HG03175 (cell line): Measurements from ENCODE around the gene SAMHD1.
A peak's percentile ranks its signal among the peaks of the same experiment; 100 is the strongest.
"Not testable (repeated sequence)": the region's sequence is repeated elsewhere in the genome, so short reads cannot be mapped to it uniquely, and the experiment has no call there.

Experiments
- ATAC-seq: cut with Tn5 transposase; IDR thresholded peaks from one replicate; pipeline ENCODE4 v1.9.1; 2021; ENCODE audit warnings: mild to moderate bottlenecking, moderate library complexity; ENCODE audit not compliant: unreplicated experiment

Gene SAMHD1

DNA sequence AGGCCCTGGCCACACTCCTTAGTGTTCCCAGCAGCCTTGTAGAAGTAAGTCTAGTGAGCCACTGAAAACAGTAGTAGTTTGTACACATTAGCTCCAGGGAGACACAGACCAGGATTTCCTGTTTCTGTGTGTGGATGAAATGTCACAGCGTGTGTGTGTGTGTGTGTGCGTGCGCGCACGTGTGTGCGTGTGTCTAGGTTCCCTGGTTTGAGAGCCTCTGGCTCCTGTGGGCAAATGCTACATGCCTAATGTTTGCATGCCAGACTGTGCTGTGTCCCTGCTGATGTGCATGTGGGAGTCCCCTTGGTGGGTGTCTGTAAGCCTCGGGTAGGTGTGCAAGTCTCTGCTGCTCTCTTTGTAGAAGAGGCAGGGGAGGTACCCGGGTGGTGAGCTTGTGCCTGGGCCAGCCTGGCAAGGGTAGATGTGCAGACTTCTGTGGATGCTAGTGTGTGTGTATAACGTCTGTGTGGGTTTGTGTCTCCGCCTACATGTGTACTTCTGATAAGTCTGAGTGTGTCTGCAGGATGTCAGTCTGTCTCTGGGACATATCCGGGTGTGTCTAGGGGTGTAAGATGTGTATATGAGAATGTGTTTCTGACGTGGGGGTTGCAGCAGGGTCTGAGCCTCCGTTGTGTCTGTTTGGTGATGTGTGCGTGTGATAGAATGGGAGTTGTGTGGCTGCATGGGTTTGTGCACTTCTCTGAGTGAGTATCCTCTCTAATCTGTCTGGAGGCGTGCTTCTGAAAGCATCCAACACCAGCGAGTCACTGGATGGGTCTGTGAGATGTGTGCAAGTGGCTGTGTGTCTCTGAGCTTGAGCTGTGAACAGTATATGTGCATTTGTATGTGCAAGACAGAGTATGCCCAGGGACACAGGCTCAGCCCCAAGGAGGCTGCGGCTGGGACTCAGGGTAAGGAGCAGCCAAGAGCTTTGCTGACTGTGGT lies 94.5 kb downstream of the SAMHD1 start:
- no peak for ATAC-seq

- ATAC-seq = no peak
These were observed 95.3 kb downstream of the SAMHD1 start for GRCh38 chr20:36856195-36856594.

DNA sequence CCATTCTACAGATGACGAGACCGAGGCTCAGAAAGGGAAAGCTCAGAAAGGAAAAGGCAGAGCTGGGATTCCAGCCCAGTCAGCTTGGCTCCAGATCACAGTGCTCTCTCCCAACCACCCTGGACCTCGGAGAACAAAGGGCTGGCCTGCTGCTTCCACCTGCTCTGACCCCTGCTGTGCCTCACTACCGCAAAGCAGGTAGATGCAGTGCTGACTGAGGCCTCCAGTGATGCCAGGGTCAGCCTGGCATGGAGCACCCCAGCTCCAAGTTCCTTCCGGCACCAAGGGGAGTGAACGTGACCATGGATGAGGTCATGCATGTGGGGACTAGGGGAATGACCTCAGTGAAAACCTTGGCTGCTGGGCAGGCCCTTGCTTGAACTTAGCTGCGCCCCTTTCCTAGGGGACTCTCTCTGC lies 96.3 kb downstream of the SAMHD1 start:
- ATAC-seq = no peak

DNA sequence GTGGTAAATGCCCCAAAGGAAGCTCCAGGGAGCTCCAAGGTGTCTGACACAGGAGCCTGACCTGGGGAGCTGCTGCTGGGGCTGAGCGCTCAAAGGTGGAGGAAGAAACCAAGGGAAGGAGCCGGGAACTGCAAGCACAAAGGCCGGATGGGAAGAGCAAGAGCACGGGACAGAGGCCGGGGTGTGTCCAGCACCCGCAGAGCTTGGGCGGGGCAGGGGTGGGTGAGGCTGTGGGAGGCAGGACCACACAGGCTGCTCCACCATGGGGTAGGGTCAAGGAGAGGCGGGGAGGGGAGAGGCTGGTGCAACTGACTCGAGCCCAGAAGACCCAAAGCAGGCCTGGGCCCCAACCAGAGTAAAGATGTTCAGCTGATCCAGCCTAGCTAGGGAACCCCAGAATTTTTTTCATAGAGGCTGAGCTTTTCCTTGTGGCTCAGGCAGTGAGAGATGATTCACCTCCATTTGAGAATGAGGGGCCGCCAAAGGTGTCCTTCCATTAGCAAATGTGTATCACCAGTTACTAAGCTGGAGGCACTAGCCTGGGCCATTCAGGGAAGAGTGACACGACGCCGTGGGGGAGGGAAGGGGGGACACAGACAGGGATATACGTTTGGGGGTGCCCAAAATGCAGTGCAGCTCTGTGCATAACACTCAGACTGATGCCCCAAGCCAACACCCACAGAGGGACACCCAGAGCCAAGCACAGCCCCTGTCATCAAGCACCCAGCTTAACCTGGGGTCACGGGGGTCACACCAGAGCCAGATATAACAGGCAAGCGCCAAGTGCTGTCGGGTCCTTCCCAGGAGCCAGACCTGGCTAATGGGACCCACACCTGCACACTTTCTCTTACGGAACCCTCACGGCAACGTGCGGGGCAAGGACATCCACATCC lies 96.9 kb downstream of the SAMHD1 start:
- ATAC-seq = no peak

DNA sequence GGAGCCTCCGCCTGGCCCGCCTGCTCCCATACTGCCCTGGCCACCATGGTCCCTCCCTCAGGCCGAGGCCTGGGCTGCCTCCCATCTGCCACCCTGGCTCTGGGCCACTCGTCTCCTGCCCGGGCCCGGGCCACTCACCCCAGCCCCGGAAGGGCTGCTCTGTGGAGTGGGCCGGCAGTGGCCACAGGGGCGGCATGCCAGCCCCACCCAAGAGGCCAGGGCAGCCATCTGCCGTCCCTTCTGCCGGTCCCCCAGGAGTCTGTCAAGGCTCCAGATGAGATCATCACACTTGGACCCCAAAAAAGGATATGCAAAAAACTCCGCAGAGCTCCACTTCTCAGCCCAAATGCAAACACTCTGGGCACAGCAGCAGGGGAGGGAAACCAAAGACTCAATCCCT lies 99.3 kb downstream of the SAMHD1 start:
- no peak for ATAC-seq

DNA sequence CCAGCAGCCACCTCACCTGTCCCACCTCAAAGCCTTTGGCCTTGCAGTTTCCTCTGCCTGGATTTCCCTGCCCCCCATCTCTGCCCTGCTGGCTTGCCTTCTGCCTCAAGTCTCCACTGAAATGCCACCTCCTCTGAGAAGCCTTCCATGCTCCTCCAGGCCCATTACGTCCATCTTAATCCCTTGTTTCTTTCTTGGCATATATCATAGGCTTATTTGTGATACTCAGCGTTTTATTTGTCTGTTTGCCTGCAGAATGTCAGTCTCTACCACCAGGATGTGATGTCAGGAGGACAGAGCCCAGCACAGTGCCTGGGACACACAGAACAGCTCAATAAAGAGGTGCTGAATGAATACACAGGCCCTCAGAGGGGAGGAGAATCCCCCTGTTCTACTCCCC lies 100.0 kb downstream of the SAMHD1 start:
- no peak for ATAC-seq

- peak; percentile 38 for ATAC-seq
These were observed 100.7 kb downstream of the SAMHD1 start for GRCh38 chr20:36850759-36851158.

- ATAC-seq = no peak
These were observed 102.0 kb downstream of the SAMHD1 start for GRCh38 chr20:36849333-36850065.

DNA sequence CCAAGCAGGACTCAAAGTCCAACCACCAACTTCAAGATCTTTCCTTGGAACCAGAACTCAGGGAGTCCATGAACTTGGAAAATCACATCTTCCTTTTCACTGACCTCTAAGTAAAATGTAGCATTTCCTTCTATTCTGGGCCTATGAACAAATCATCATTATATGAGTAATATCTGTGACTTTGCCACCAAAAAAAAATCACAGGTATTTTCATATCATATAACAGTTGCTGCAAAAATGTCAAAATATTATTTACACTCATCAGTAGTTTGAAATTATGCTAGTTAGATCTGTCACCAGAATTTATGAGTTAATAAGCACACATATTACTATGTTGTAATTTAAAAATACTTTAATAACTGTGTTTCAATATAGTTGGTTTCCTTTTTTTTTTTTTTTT lies 102.8 kb downstream of the SAMHD1 start:
- no peak for ATAC-seq

- no peak for ATAC-seq
These were observed 103.3 kb downstream of the SAMHD1 start for GRCh38 chr20:36848078-36848660.

DNA sequence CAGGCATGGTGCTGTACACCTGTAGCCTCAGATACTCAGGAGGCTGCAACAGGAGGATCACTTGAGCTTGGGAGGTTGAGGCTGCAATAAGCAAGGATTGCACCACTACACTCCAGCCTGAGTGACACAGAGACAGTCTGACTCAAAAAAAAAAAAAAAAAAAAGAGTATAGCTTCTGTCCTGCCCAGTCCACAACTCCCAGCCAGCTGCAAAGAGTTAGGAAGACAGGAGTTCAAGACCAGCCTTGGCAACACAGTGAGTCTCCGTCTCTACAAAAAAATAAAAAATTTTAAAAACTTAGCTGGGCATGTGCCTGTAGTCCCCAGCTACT lies 103.8 kb downstream of the SAMHD1 start:
- ATAC-seq = no peak

DNA sequence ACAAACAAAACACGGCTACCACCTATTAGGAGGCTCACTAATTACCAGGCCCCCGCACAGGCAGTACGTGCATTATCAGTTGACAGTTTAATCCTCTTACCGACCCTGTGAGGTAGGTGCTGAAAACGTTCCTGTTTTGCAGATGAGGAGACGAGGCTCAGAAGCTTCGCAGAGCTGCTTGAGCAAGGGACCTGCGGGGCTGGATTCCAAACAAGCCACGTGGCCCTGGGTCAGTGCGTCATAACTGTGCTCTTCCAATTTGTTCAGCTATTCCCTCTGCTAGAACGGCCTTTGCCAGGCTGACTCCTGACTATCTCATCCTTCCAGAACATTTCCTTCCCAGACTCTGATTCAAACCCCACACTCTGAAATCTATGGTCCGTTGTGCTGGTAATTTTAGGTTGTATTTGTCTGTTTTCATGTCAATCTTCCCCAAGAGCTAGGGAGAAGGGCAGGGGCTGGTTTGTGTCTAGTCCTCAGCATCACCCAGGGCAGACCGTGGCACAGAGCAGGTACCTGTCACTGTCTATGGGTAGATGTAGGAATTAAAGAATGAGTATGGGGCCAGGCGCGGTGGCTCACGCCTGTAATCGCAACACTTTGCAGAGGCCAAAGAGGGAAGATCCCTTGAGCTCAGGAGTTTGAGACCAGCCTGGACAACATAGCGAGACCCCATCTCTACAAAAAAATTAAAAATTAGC lies 104.3 kb downstream of the SAMHD1 start:
- ATAC-seq = no peak

- no peak for ATAC-seq
These were observed 106.1 kb downstream of the SAMHD1 start for GRCh38 chr20:36845288-36845971.

- ATAC-seq = not testable (repeated sequence)
These were observed 110.5 kb downstream of the SAMHD1 start for GRCh38 chr20:36841030-36841429.
